Activated CD4-positive, alpha-beta T cell treated with anti-CD3 and anti-CD28 coated beads for 48 hours (primary cell): ENCODE data around the gene CHN1.

Source experiments
- DNase-seq: peaks from one replicate; pipeline ENCODE4 v3.0.0-alpha.2; 2020

Gene CHN1

GRCh38 chr2:174918886-174919526 is 86.2 kb downstream of the CHN1 start:
- DNase-seq = no peak

- DNase-seq = no peak
Observed at GRCh38 chr2:174916270-174916930, 88.8 kb downstream of the CHN1 start.

DNA sequence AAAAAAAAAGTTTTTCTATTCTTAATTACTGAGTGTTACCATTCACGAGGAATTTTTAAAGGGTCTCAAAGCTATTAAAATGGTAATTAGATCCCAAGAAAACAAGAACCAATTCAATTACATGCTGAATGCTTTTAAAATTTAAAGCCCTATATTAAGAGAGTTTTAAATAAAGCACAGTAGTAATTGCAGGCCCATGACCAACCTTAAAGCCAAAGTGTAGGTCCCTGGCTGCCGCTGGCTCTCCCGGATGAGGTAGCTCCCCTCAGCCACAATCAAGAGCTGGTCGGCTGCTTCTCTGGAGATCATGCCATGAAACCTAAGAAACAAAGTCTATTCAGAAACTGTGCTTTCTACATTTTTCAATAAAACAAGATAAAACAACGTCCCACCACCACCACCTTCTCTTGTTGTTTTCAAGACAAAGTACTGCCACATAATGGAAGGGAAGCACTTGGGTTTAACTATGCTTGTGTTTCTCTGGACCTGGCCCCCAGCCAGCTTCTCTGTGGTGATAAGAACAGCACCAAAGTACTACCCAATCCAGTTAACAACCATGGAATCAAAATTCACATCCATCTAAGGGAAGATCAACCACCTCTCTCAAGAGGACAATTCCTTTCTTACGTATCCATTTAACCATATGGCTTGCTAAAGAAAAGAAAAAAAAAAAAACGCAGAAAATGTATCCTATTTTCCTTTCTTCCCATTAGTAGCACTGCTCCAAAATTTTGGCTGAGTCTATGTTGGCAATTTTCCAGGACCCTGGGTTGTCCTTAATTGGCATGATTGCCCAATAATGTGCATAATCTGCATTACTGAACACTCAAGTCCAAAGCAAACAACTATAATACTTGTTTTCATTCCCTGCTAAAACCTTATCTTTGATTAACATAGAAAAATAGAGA is 90.1 kb downstream of the CHN1 start:
- no peak for DNase-seq

- DNase-seq = no peak
Observed at GRCh38 chr2:174908284-174908683, 96.9 kb downstream of the CHN1 start.

DNA sequence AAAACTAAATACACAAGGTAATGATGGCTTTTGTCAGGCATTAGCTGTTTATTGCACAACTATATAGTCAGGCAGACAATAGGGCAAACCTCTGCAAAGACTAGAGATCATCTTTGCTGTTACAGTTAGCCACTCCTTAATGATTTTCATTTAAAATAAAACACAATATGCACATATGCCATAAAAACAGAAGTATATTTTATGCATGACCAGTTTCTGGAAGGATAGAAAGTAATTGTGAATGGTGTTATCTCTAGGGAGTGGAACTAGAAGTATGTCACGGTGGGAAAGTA is 102.0 kb downstream of the CHN1 start:
- DNase-seq = no peak

DNA sequence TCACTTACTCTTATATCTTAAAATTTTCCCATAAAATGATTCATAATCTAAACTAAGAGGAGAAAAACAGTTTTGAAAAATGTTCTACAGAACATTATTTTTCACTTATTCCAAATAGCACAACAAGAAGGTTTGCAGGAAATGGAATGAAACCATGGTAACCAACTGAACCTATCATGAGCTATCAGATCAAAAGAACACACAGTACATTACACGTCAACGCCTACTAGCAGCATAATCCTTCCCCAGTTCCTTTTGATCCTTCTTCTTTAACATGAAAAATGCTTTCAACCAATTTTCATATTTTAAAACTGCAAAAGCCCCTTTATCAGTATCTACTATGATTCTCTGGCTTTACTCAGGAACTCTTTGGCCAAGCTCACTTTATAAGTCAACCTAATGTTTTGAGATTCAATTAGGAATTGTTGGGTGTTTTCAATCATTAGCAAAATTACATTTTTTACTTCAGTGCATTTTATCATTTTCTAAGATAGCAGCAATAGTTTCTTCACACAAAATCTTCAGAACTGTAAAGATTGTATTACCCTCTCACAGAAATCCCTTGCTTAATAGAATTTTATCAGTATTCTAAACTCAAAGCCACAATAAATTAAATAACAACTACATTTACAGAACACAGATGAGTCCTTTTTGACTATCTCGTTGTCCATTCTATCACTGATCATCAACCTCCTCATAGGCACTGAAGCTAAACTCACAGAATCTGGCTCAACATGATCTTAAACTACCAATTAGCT is 102.5 kb downstream of the CHN1 start:
- no peak for DNase-seq

DNA sequence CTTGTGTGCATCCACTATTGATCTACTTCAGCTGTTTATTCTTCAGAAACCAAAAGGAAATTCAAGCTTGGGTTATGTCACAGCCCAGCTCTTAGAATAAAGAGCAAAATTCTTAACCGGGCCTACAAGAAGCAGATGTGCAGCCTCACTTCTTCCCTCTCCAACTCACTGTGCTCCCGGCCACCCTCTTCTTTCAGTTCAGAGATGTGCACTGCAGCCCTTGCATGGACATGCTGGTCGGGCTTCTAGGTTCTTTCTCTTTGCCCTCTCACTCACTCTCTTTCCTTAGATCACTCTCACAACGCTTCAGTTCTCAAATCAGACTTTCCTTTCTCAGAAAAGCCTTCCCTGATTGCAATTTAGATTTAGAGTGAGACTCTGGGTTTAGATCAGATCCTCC is 104.1 kb downstream of the CHN1 start:
- peak; percentile 24 for DNase-seq

GRCh38 chr2:174897286-174897685 is 107.9 kb downstream of the CHN1 start:
- DNase-seq = no peak

DNA sequence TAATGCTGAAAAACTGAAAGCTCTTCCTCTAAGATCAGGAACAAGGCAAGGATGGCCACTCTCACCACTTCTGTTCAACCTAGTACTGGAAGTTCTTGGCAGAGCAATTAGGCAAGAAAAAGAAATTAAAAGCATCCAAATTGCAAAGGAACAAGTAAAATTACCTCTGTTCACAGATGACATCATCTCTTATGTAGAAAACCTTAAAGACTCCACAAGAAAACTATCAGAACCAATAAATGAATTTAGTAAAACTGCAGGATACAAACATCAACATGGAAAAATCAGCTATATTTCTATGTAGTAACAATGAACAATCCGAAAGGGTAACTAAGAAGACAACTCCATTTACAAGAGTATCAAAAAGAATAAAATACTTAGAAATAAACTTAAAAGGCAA is 112.2 kb downstream of the CHN1 start:
- DNase-seq = no peak

DNA sequence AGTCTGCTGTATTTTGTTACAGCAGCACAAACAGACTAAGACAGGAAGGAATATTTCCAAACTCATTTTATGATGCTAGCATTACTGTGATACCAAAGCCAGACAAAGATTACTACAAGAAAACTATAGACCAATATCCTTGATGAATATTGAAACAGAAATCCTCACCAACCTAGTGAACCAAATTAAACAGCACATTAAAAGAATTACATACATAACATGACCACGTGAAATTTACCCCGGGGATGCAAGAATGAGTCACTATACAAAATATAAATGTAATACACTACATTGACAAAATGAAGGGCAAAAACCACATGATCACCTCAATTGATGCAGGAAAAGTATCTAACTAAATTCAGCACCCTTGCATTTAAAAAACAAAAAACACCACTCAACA is 112.6 kb downstream of the CHN1 start:
- no peak for DNase-seq

- DNase-seq = no peak
Observed at GRCh38 chr2:174888646-174889271, 116.4 kb downstream of the CHN1 start.

DNA sequence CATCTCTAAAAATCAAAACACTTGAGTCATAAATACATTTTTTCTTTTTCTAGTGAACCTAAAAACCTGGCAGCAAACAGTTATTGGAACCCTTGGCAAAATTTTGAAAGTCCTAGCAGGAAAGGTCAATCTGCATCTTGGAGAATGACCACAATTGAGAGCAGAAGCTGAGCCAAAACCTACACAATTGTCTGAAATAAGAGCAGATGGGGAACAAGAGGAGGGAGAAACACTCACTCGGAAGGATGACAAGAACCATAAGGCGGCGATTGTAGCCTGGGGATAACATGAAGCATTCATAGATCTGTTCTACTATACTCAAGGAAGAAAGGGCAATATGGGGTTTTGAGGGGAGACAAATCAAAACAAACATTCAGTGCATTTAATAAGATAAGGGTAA is 117.0 kb downstream of the CHN1 start:
- DNase-seq = no peak

- DNase-seq = no peak
Observed at GRCh38 chr2:174882416-174882815, 122.8 kb downstream of the CHN1 start.

DNA sequence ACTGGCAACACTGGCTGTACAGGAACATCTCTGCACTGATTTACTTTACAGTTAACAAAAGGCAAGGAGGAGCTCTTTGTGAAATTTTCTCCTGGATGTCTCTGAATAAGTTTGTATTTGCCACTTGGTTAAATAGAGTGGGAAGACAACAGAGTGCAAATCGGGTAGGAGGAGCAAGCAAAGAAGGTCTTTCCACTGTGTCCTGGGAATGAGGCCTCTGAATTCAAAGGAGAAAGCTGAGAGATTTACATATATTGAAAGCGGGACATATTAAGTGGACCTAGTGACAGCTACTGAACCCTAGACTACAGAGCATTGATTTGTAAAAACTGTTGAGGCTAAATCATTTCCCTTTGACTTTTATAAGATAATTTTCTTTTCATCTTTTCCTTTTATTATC is 123.5 kb downstream of the CHN1 start:
- DNase-seq = no peak

DNA sequence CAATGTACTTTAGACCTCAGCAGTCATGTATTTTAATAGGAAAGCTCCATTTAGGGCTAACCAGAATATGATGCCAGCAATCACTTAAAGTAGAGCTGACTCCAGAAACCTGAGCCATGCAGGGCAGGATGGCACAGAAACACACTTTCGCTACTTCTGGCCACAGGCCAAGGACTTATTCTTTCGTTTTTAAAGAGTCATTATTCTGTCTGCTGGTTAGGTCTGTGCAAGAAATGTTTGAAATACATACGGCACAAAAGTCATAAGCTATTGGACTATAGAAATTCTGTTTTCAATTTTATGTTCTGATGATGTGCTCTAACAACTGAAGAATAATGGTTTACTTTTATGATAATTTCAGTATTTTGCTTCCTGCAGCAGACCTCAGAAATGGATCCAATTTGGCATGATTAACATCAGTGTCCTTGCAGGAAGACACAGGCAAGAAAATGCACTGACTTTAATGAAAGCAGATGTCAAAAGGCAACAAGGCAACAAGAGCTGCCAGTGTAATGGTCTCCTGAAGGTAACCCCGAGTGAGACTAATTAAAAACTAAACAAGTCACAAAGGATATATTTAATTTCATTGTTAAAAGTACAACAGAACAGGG is 126.5 kb downstream of the CHN1 start:
- no peak for DNase-seq

DNA sequence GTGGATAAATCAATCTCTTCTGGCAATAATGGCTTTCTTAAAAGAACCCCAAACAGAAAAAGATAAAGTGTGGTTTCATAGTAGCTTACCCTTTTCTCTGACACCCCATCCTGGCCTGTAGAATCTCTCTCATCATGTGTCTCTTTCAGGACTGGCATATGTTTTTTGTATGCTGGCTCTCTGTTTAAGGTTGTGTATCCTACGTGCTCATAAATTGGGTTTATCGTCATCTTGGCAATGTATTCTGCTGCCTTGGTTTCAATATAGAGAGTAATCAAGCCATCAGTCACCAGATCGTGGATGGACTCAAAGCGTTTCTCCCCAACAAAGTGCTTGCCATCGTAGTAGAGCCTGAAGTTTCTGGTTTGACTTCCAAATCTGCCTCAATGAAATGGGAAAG is 127.4 kb downstream of the CHN1 start:
- no peak for DNase-seq

DNA sequence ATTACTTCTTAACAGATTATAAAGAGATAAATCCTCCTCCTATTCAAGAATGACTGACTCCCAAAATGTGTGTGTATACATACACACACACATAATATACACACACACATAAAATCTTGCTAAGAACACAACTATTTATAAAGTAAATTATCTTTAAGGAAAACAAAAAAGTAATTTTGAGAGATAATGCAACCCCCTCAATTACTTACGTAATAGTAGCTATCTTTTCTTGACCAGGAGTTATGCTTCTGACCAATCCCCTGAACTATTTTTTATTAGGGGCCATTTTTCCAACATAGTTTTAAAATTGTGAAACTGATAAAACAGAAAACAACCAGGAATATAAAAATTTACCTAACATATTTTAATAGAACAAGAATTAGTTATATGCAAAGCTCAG is 127.9 kb downstream of the CHN1 start:
- DNase-seq = no peak

- DNase-seq = no peak
Observed at GRCh38 chr2:174874085-174874484, 131.1 kb downstream of the CHN1 start.

GRCh38 chr2:174873471-174873870 is 131.7 kb downstream of the CHN1 start:
- DNase-seq = no peak

- no peak for DNase-seq
Observed at GRCh38 chr2:174870787-174871186, 134.4 kb downstream of the CHN1 start.

DNA sequence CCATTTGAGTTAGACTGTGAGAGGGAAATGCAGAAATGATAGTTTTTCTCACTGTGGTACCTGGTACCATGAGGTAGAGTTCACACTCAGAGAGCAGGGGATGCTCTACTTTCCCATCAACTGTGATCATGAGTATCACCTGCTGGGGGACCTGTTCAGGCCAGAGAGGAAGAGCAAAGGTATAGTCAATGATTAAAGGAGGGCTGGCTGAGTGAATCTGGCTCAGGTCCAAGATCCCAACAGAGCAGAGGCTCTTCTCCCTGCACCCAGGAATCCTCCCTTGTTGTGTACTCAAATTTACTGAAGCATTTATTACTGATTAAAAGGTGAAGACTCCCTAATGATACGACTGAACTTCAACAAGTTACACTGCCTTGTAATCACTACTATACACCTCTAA is 136.3 kb downstream of the CHN1 start:
- no peak for DNase-seq

DNA sequence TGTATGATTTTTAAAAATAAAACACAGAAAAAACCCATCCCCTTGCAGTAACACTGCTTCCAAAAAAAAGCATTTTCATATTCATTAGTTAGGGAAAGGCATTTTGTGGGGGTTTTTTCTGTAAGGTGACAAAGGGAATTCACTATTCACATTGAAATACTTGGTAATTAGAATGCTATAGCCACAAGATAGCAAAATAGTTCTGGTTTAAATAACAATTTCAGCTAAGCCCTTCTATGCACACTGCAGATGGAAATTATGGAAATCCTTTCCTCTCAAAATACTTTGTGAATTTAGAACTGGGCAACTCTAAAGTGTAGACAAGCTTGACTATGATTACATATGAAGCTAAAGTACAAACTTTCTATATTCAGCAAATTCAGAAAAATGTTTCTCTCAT is 138.8 kb downstream of the CHN1 start:
- DNase-seq = no peak

DNA sequence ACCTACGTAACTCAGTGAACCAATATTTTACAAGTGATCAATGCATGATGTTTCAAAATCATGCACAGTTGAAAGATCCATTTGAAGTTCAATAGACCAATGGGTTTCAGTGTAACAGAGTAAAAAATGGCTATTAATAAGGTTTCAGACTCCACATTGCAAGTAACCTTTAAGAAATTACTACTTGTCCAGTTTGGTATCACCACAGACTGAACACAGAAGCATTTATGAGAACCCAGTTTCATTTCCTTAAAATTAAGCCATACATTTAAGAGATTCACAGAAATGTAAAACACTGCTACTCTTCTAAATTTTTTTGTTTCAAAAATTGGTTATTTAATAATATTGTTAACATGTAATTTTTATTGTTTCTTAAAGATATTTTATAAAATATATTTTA is 142.0 kb downstream of the CHN1 start:
- no peak for DNase-seq
